Prostate gland (tissue), 2 donors: ENCODE data around the gene MTHFR.

Experiments used
- POLR2A ChIP-seq: fragments of 450-650 bp; IDR thresholded peaks from one replicate; pipeline ENCODE4 v1.6.1; 2016; ENCODE audit warnings: antibody characterized with exemption, mild to moderate bottlenecking
- POLR2AphosphoS5 ChIP-seq: sonication (generic); formaldehyde crosslinking; IDR thresholded peaks from one replicate; pipeline ENCODE4 v1.6.1; 2017; ENCODE audit warnings: antibody characterized with exemption
- TF ChIP-seq, protein P1 (sequence below), 4 experiments: fragments of 200-600 bp in 2 of 4; fragments of 450-650 bp in 2 of 4; sonication (generic) in 2 of 4; IDR thresholded peaks; 1 replicate in 3 of 4; 2 replicates in 1 of 4; pipeline ENCODE4 v1.5.1; 2016 to 2019; ENCODE audit warnings: antibody characterized with exemption in 4 of 4, mild to moderate bottlenecking in 2 of 4, moderate library complexity in 2 of 4

DNA sequence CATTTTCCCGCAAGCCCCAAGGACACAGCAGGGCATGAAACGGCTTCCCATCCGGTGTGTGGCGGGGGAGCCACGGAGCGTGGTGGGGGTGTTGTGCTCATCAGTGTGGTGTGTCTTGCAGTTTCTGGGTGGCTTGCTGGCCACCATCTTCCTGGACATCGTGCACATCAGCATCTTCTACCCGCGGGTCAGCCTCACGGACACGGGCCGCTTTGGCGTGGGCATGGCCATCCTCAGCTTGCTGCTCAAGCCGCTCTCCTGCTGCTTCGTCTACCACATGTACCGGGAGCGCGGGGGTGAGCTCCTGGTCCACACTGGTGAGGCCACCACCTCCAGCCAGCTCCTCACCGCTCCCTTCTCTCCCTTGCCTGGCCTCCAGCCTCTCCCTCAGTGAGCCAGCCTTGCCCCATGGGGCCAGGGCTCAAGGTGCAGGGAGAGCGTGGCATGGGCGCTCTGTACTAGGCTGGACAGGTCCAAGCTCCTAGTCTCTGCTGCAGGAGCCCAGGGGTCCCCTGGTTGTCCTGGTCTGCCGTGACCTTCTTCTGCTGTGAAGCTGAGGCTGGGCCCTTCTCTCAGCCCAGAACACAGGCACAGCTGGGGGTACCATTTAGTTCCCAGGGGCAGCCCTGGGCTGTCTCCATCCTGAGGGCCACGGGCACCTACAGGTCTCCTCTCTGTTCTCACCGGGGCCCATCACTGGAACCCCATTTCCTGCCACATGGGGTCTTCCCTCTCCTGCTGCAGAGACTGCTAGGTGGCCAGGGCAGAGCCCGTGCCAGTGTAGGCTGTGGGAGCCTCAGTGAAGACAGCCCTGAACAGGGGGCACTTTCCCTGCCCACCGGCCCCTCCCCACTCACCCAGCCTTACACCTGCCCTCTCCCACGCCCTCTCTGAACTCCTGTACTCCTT lies 57.2 kb downstream of the MTHFR start:
- TF ChIP-seq, protein P1, sequence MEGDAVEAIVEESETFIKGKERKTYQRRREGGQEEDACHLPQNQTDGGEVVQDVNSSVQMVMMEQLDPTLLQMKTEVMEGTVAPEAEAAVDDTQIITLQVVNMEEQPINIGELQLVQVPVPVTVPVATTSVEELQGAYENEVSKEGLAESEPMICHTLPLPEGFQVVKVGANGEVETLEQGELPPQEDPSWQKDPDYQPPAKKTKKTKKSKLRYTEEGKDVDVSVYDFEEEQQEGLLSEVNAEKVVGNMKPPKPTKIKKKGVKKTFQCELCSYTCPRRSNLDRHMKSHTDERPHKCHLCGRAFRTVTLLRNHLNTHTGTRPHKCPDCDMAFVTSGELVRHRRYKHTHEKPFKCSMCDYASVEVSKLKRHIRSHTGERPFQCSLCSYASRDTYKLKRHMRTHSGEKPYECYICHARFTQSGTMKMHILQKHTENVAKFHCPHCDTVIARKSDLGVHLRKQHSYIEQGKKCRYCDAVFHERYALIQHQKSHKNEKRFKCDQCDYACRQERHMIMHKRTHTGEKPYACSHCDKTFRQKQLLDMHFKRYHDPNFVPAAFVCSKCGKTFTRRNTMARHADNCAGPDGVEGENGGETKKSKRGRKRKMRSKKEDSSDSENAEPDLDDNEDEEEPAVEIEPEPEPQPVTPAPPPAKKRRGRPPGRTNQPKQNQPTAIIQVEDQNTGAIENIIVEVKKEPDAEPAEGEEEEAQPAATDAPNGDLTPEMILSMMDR (IDR thresholded peaks at IDR 0.05), result no peak
- TF ChIP-seq POLR2A (no peak), POLR2AphosphoS5 (no peak)
